Measurements from ENCODE around the gene OGDH.

OGDH gene

DNA sequence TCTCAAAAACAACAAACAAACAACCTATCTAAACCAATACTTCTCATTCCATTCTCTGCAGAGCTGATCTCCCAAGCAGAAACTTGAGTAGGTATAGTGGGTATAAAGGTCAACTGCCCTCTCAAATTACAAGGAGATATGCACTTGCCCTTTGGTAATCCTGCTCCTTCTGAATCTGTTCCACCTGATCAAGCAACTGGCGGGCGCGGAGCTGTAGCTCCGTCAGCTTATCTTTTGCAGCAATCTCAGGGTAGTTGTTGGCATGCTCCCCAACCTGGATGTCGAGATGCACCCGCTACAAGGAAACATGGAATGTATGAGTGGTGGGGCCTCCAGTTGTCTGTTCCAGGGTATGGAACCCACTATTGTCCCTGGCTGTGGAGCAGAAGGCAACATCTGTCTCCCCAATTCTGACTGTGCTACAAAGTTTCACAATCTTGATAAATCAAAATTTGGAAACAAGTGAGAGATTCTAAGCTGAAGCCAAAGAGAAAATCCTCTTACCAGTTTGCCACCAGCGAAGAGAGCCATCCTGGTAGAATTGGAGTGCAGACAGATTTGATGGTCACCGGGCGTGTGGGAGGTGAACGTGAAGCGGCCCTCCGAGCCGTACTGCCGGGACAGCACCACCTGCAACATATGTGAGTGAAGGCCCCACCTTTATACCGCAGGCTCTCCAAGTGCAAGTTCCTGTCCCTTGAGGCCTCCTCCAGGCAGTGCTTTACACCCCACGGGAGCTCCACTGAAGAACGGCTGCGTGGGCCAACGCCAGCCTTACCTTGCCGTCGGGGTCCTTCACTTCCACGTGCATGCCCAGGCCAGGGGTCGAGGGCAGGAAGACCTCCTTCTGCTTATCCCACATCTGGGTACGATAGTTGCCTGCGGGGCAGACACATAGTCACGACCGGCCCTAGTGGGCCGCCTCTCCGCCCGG is 25.2 kb upstream of the OGDH start:
- H3K9me2 ChIP-seq (replicated peaks; ENCODE audit: control insufficient read depth, low read length) = no peaks in the 10 kb centered on the region
- H3K79me2 ChIP-seq (ENCODE audit: control insufficient read depth, low read length) = peaks cover 44% of the 10 kb centered on the region
- peak overlapping the region; percentile 89 for H3K4me3 ChIP-seq (ENCODE audit: low read length)
- H3K4me2 ChIP-seq (ENCODE audit: low read length) = peak overlapping the region; percentile 95
- no peaks in the 10 kb centered on the region for H3K27me3 ChIP-seq (ENCODE audit: control insufficient read depth, low read length)
- peaks cover 11% of the 10 kb centered on the region for H3F3A ChIP-seq (ENCODE audit: control insufficient read depth, insufficient read depth)
- H3K4me1 ChIP-seq (ENCODE audit: control insufficient read depth, low read length) = peaks cover 30% of the 10 kb centered on the region
- H4K20me1 ChIP-seq (ENCODE audit: control insufficient read depth, insufficient read depth, low read depth, low read length) = no peaks in the 10 kb centered on the region
- TF ChIP-seq, protein P1, sequence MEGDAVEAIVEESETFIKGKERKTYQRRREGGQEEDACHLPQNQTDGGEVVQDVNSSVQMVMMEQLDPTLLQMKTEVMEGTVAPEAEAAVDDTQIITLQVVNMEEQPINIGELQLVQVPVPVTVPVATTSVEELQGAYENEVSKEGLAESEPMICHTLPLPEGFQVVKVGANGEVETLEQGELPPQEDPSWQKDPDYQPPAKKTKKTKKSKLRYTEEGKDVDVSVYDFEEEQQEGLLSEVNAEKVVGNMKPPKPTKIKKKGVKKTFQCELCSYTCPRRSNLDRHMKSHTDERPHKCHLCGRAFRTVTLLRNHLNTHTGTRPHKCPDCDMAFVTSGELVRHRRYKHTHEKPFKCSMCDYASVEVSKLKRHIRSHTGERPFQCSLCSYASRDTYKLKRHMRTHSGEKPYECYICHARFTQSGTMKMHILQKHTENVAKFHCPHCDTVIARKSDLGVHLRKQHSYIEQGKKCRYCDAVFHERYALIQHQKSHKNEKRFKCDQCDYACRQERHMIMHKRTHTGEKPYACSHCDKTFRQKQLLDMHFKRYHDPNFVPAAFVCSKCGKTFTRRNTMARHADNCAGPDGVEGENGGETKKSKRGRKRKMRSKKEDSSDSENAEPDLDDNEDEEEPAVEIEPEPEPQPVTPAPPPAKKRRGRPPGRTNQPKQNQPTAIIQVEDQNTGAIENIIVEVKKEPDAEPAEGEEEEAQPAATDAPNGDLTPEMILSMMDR (IDR thresholded peaks at IDR 0.05; ENCODE audit: low read depth, low read length, poor library complexity, severe bottlenecking) = no peak
- no peak for TF ChIP-seq EZH2phosphoT487 (IDR thresholded peaks at IDR 0.05; ENCODE audit: borderline replicate concordance, low read length)
- peak overlapping the region; percentile 69 for H3K27ac ChIP-seq (ENCODE audit: low read depth, low read length)
- no peaks in the 10 kb centered on the region for H3K9me3 ChIP-seq (ENCODE audit: control insufficient read depth, insufficient read depth, low read length)
- peaks cover 47% of the 10 kb centered on the region for H3K36me3 ChIP-seq (ENCODE audit: control insufficient read depth, low read length)

DNA sequence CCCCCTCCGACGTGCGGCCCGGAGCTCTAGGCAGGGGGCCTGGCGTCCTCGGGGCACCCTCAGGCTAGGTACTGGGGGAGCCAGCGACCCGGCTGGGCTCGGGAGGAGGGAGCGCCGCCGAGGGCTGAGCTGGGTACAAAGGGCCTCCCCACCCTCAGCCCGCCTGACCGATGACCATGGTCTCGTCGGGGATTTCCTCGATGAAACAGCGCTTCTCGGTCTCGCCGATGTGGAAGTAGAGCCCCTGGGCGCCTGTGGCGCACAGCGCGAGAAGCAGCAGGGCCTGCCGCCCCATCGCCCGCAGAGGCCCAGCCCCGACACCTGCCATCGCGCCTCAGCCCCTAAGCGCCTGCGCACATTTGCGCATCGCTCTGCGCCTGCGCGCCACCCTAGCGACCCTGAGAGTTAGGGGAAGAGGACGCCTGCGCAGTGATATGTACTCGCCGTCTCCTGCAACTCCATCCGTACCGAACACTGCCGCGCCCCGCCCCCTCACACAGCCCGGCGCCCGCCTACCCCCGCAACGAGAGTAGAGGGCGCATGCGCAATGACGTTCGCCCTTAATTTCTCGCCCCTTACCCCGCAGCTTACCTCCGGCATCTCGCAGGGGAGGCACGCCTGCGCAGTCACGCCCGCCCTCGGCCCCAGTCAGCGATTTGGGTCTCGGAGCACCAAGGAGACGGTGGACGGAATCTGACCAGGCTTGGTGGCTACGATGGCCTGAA is 24.4 kb upstream of the OGDH start, which contains the start of gene TMED4:
TMED4 (minus strand) TSS at position 353 of the 725 bp plus-strand sequence; CDS start at position 328, 25 bp downstream.
- H3K79me2 ChIP-seq (ENCODE audit: control insufficient read depth, low read length) = peaks cover 43% of the 10 kb centered on the region
- H3K36me3 ChIP-seq (ENCODE audit: control insufficient read depth, low read length) = peaks cover 42% of the 10 kb centered on the region
- H3K9me2 ChIP-seq (replicated peaks; ENCODE audit: control insufficient read depth, low read length) = no peaks in the 10 kb centered on the region
- peaks cover 30% of the 10 kb centered on the region for H3K4me1 ChIP-seq (ENCODE audit: control insufficient read depth, low read length)
- no peaks in the 10 kb centered on the region for H4K20me1 ChIP-seq (ENCODE audit: control insufficient read depth, insufficient read depth, low read depth, low read length)
- H3K27ac ChIP-seq (ENCODE audit: low read depth, low read length) = peak within 1 kb of the TSS; percentile 69
- H3F3A ChIP-seq (ENCODE audit: control insufficient read depth, insufficient read depth) = 0 out of 2 replicates have a peak, but pooled peaks cover 7% of the 10 kb centered on the region
- H3K9me3 ChIP-seq (ENCODE audit: control insufficient read depth, insufficient read depth, low read length) = no peaks in the 10 kb centered on the region
- H3K27me3 ChIP-seq (ENCODE audit: control insufficient read depth, low read length) = no peaks in the 10 kb centered on the region
- TF ChIP-seq, protein P1 (IDR thresholded peaks at IDR 0.05; ENCODE audit: low read depth, low read length, poor library complexity, severe bottlenecking) = no peak
- TF ChIP-seq EZH2phosphoT487 (IDR thresholded peaks at IDR 0.05; ENCODE audit: borderline replicate concordance, low read length) = no peak
- peak within 1 kb of the TSS; percentile 95 for H3K4me2 ChIP-seq (ENCODE audit: low read length)
- peak within 1 kb of the TSS; percentile 90 for H3K4me3 ChIP-seq (ENCODE audit: low read length)

DNA sequence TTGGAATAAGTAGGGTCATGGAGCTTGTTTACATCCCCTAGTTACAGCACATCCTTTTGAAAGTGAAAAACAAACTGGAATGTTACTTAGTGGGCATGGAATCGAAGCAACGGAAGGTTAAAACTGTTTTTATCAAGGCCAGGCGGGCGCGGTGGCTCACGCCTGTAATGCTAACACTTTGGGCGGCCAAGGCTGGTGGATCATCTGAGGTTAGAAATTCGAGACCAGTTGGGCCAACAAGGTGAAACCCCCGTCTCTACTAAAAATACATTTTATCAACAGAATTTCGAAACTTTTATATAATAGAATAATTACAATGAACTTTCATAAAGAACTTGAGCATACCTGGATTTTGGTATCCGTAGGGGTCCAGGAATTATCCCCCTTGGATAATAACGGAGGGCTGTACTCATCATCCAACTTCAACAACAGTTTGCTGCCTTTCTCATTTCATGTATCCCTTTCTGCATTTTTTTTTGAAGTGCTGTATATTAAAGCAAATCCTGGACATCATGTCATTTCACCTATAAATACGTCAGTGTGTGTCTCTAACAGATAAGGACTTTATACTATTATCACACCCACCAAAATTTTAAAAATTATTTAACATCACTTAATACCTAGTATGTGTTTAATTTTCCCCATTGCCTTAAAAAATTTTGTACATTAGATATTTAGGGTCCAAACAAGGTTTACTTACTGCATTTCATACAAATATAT is 23.1 kb upstream of the OGDH start:
- TF ChIP-seq, protein P1 (IDR thresholded peaks at IDR 0.05; ENCODE audit: low read depth, low read length, poor library complexity, severe bottlenecking) = no peak
- no peak for TF ChIP-seq EZH2phosphoT487 (IDR thresholded peaks at IDR 0.05; ENCODE audit: borderline replicate concordance, low read length)
- H3K4me2 ChIP-seq (ENCODE audit: low read length) = peak overlapping the region; percentile 80
- H4K20me1 ChIP-seq (ENCODE audit: control insufficient read depth, insufficient read depth, low read depth, low read length) = no peaks in the 10 kb centered on the region
- H3K27ac ChIP-seq (ENCODE audit: low read depth, low read length) = no peak overlapping the region
- peaks cover 36% of the 10 kb centered on the region for H3K36me3 ChIP-seq (ENCODE audit: control insufficient read depth, low read length)
- peak overlapping the region; percentile 90 for H3K4me3 ChIP-seq (ENCODE audit: low read length)
- no peaks in the 10 kb centered on the region for H3K27me3 ChIP-seq (ENCODE audit: control insufficient read depth, low read length)
- H3F3A ChIP-seq (ENCODE audit: control insufficient read depth, insufficient read depth) = peaks cover 7% of the 10 kb centered on the region; the same call in 1 of the 2 replicates
- no peaks in the 10 kb centered on the region for H3K9me2 ChIP-seq (replicated peaks; ENCODE audit: control insufficient read depth, low read length)
- H3K9me3 ChIP-seq (ENCODE audit: control insufficient read depth, insufficient read depth, low read length) = no peaks in the 10 kb centered on the region
- peaks cover 35% of the 10 kb centered on the region for H3K4me1 ChIP-seq (ENCODE audit: control insufficient read depth, low read length)
- H3K79me2 ChIP-seq (ENCODE audit: control insufficient read depth, low read length) = peaks cover 38% of the 10 kb centered on the region

Measured in DOHH2 (cell line).